Stomach smooth muscle (tissue), 2 donors: ENCODE results near the gene OR7G2.

Experiments
- H3K27ac ChIP-seq: one replicate; pipeline ENCODE4 v1.7.0; 2013; ENCODE audit warnings: mild to moderate bottlenecking, low read length, inconsistent platforms
- H3K27me3 ChIP-seq, 2 donors: one replicate each; pipeline ENCODE4 v1.7.0; 2013; ENCODE audit warnings: low read length in 2 of 2; ENCODE audit not compliant: insufficient read depth in 2 of 2, control insufficient read depth in 1 of 2
- H3K36me3 ChIP-seq, 2 donors: one replicate each; pipeline ENCODE4 v1.7.0; 2013; ENCODE audit warnings: low read length in 2 of 2; ENCODE audit not compliant: control insufficient read depth in 2 of 2, insufficient read depth in 2 of 2
- H3K4me1 ChIP-seq: one replicate; pipeline ENCODE4 v1.7.0; 2013; ENCODE audit warnings: low read length; ENCODE audit not compliant: control insufficient read depth, insufficient read depth
- H3K4me3 ChIP-seq, 2 donors: one replicate each; pipeline ENCODE4 v1.7.0; 2013; ENCODE audit warnings: low read length in 2 of 2
- H3K9ac ChIP-seq, 2 donors: one replicate each; pipeline ENCODE4 v1.7.0; 2013; ENCODE audit warnings: low read length in 2 of 2, mild to moderate bottlenecking in 1 of 2
- H3K9me3 ChIP-seq, 2 donors: one replicate each; pipeline ENCODE4 v1.7.0; 2013; ENCODE audit warnings: low read length in 2 of 2; ENCODE audit not compliant: control insufficient read depth in 2 of 2
- donor health status: healthy.
- donor health status: Pancreatic carcinoma.

OR7G2 gene

GRCh38 chr19:9132422-9132821 lies 25.1 kb upstream of the OR7G2 start:
- Histone ChIP-seq H3K4me1 (no peaks in the 10 kb centered on the region), H3K36me3 (no peaks in the 10 kb centered on the region), H3K9ac (no peak overlapping the region), H3K4me3 (no peak overlapping the region), H3K27ac (no peak overlapping the region), H3K27me3 (peaks cover 2 to 4% of the 10 kb centered on the region in 2 donors), H3K9me3 (no peaks in the 10 kb centered on the region)

DNA sequence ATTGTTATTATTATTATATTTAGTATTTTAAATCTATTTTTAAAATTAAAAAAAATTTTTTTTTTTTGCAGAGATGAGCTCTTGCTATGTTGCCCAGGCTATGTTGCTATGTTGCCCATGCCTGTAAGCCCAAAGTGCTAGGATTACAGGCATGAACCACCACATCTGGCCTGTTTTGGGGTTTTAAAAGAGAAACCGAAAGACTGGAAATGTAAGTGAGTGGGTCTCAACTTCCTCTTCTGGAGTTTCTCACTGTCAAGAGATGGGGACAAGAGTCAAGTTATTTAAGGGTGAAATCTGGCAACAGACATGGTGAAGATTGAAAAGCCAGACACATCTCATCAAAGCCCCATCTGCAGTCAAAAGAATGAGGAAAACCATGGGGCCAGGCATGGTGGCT lies 23.7 kb upstream of the OR7G2 start:
- H3K27me3 ChIP-seq = peaks cover 2 to 9% of the 10 kb centered on the region in 2 donors
- no peak overlapping the region for H3K4me3 ChIP-seq
- no peaks in the 10 kb centered on the region for H3K9me3 ChIP-seq
- H3K36me3 ChIP-seq = no peaks in the 10 kb centered on the region
- H3K9ac ChIP-seq = no peak overlapping the region
- no peaks in the 10 kb centered on the region for H3K4me1 ChIP-seq
- H3K27ac ChIP-seq = no peak overlapping the region

- H3K36me3 ChIP-seq = no peaks in the 10 kb centered on the region
- no peak overlapping the region for H3K9ac ChIP-seq
- H3K4me3 ChIP-seq = no peak overlapping the region
- H3K9me3 ChIP-seq = no peaks in the 10 kb centered on the region
- no peaks in the 10 kb centered on the region for H3K4me1 ChIP-seq
- peaks cover 2 to 9% of the 10 kb centered on the region in 2 donors for H3K27me3 ChIP-seq
- no peak overlapping the region for H3K27ac ChIP-seq
Measured at GRCh38 chr19:9128171-9128570, 20.9 kb upstream of the OR7G2 start.

- H3K27me3 ChIP-seq = peaks cover 2 to 7% of the 10 kb centered on the region in 2 donors
- no peak within 1 kb of the TSS for H3K27ac ChIP-seq
- no peak within 1 kb of the TSS for H3K4me3 ChIP-seq
- H3K9me3 ChIP-seq = no peaks in the 10 kb centered on the region
- H3K4me1 ChIP-seq = no peaks in the 10 kb centered on the region
- no peaks in the 10 kb centered on the region for H3K36me3 ChIP-seq
- H3K9ac ChIP-seq = no peak within 1 kb of the TSS
Measured at GRCh38 chr19:9126900-9127405, 19.7 kb upstream of the OR7G2 start, which contains the start of gene OR7G3. Gene OR7G3 (minus strand): TSS chr19:9126950. CDS start chr19:9126950, 0 bp downstream.

GRCh38 chr19:9116547-9116946 lies 9.3 kb upstream of the OR7G2 start:
- Histone ChIP-seq H3K36me3 (no peaks in the 10 kb centered on the region), H3K9me3 (no peaks in the 10 kb centered on the region), H3K27ac (no peak overlapping the region), H3K9ac (no peak overlapping the region), H3K4me1 (no peaks in the 10 kb centered on the region), H3K4me3 (no peak overlapping the region), H3K27me3 (peaks cover 0 to 3% of the 10 kb centered on the region in 2 donors)

DNA sequence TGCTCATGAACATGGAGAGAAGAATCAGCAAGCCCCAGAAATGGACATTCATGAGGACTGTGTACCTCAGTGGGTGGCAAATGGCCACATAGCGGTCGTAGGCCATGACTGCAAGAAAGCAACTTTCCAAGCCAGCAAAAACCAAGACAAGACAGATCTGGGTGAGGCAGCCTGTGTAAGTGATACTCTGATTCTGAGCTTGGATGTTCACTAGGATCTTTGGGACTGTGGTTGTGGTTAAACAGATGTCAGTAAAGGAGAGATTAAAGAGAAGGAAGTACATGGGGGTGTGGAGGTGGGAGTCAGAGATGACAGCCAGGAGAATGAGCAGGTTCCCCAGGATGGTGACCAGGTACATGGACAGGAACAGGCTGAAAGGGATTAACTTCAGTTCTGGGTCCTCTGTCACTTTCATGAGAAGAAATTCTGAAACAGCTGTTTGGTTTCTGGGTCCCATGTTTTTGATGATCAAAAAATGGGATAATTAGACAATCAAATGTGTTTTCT lies 8.1 kb upstream of the OR7G2 start, which contains the start of gene OR7G1:
Gene OR7G1, minus strand, starts transcription at position 457 of the 507 bp plus-strand sequence. Its CDS starts 0 bp downstream, at position 457.
- no peak within 1 kb of the TSS for H3K9ac ChIP-seq

DNA sequence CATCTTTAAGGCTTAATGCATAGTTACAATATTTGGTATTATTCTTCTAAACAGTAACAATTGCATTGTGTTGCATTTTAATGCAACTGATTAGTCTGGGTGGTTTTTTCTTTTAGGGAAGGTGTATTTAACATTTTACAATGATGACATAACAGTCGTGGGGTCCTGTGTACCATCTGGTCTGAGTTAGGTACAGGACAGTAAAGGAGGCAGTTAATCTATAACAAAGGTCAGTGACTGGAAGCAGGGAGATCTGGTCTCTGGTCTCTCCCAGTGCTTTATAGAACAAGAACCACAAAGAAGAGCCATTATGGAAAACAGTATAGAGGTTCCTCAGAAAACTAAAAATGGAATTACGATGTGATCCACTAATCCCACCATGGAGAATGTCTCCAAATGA lies 2.7 kb upstream of the OR7G2 start:
- H3K27ac ChIP-seq = no peak overlapping the region
- no peaks in the 10 kb centered on the region for H3K4me1 ChIP-seq
- H3K36me3 ChIP-seq = no peaks in the 10 kb centered on the region
- H3K9ac ChIP-seq = no peak overlapping the region
- no peak overlapping the region for H3K4me3 ChIP-seq
- H3K9me3 ChIP-seq = no peaks in the 10 kb centered on the region
- peaks cover 0 to 3% of the 10 kb centered on the region in 2 donors for H3K27me3 ChIP-seq

More for the DNA sequence above, 8.1 kb upstream of the OR7G2 start, which contains the start of gene OR7G1:
- Histone ChIP-seq H3K4me3 (no peak within 1 kb of the TSS), H3K9me3 (no peaks in the 10 kb centered on the region), H3K27ac (no peak within 1 kb of the TSS), H3K36me3 (no peaks in the 10 kb centered on the region), H3K27me3 (peaks cover 0 to 3% of the 10 kb centered on the region in 2 donors), H3K4me1 (no peaks in the 10 kb centered on the region)

DNA sequence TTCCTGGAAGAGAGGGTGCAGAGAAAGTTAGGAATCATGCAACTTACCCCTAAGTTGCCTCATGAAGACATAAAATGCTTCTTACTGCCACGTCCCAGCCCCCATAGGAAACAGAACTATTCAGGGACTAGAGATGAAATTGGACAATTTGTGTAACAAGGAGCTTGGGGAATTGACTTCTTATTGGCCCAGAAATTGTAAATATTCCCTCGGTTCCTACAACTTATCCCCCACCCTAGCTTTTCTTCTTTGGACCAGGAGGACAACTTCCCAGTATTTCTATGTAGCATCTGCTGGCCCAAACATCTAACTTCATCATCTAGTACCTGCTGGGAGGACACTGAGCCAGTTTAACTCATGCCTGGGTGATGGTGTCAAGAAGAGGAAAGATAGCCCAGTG lies 20.5 kb downstream of the OR7G2 start, which contains the start of gene OR1M1:
Gene OR1M1, plus strand, starts transcription at position 301 of the 400 bp plus-strand sequence. CDS start 6,184 bp downstream, outside the sequence.
- Histone ChIP-seq H3K36me3 (no peaks in the 10 kb centered on the region), H3K9ac (no peak within 1 kb of the TSS), H3K4me1 (no peaks in the 10 kb centered on the region), H3K9me3 (no peaks in the 10 kb centered on the region), H3K4me3 (no peak within 1 kb of the TSS), H3K27me3 (no peaks in the 10 kb centered on the region), H3K27ac (no peak within 1 kb of the TSS)

DNA sequence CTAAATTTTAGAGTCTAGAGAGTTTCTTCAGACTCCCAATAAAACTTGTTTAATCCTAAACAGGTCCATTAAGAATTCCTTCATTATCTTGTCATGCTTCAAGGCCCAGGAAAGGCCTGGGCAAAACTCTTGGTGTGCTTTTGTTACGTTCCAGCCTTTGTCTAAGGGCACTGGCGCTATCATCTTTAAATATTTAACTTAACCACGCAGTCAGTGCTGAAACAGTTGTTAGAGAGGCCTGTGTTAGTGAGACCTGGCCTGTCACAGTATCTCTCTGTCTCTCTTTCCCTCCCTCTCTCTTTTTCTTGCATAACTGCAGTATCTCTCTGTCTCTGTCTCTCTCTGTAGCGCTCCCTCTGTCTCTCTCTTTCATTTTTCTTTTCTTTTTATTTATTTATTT lies 28.6 kb downstream of the OR7G2 start:
- Histone ChIP-seq H3K9ac (no peak overlapping the region), H3K36me3 (no peaks in the 10 kb centered on the region), H3K9me3 (no peaks in the 10 kb centered on the region), H3K27me3 (no peaks in the 10 kb centered on the region), H3K27ac (no peak overlapping the region), H3K4me1 (peaks cover 14% of the 10 kb centered on the region), H3K4me3 (no peak overlapping the region)

DNA sequence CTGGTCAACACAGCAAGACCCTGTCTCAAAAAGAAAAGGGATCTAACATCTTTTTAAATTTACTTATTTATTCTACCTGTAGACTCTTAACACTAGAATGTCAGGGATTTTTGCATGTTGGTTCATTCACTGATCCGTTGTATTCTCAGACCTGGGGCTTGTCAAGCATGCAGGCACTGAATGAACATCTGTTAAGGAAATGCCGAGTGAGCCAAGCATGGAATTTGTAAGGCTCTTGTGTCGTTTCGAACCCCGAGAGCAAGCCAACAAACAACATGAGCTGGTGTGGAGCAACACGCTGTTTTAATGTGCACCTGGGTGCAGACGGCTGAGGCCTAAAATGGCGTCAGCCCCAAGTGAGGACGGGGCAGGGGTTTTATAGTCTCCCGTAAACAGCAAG lies 30.4 kb downstream of the OR7G2 start:
- H3K36me3 ChIP-seq = no peaks in the 10 kb centered on the region
- H3K9me3 ChIP-seq = no peaks in the 10 kb centered on the region
- H3K4me3 ChIP-seq = no peak overlapping the region
- H3K9ac ChIP-seq = no peak overlapping the region
- H3K27me3 ChIP-seq = no peaks in the 10 kb centered on the region
- peaks cover 14% of the 10 kb centered on the region for H3K4me1 ChIP-seq
- H3K27ac ChIP-seq = no peak overlapping the region
